HL-60 (cell line): Measurements from ENCODE around the gene PGLYRP1.
A peak's percentile ranks its signal among the peaks of the same experiment; 100 is the strongest.

ENCODE experiments used
- DNase-seq, 2 experiments: peaks; one replicate each; pipeline ENCODE4 v3.0.0-alpha.2; 2010 to 2020; ENCODE audit warnings: low read depth in 1 of 2, low spot score in 1 of 2
- H3K27ac ChIP-seq: fragments of 250-450 bp; sonication (Bioruptor Pico); replicated peaks from 2 replicates; pipeline ENCODE4 v1.5.1; 2020; ENCODE audit warnings: mild to moderate bottlenecking, moderate library complexity
- H3K27me3 ChIP-seq: fragments of 250-450 bp; sonication (Bioruptor Pico); 2 replicates; pipeline ENCODE4 v1.5.1; 2021; ENCODE audit warnings: mild to moderate bottlenecking, moderate library complexity; ENCODE audit not compliant: insufficient read depth, poor library complexity, severe bottlenecking
- H3K4me3 ChIP-seq: replicated peaks from 2 replicates; pipeline ENCODE4 v1.5.1; 2011; ENCODE audit warnings: mild to moderate bottlenecking, control low read depth, low read length; ENCODE audit not compliant: insufficient read depth
- CTCF ChIP-seq: IDR thresholded peaks from one replicate; pipeline ENCODE4 v1.5.1; 2011; ENCODE audit warnings: low read length, control low read depth, inconsistent platforms; ENCODE audit not compliant: insufficient read depth
- GABPA ChIP-seq: IDR thresholded peaks from 2 replicates; pipeline ENCODE4 v1.6.1; 2012; ENCODE audit warnings: low read depth
- POLR2AphosphoS5 ChIP-seq: IDR thresholded peaks from 2 replicates; pipeline ENCODE4 v1.6.1; 2012; ENCODE audit warnings: low read depth
- REST ChIP-seq: IDR thresholded peaks from 2 replicates; pipeline ENCODE4 v1.6.1; 2012; ENCODE audit warnings: low read depth; ENCODE audit not compliant: insufficient replicate concordance
- SPI1 ChIP-seq: IDR thresholded peaks from 2 replicates; pipeline ENCODE4 v1.6.1; 2012; ENCODE audit warnings: low read depth, mild to moderate bottlenecking, borderline replicate concordance

The PGLYRP1 gene

GRCh38 chr19:45994998-45995714 is 27.7 kb downstream of the PGLYRP1 start, which contains the start of gene CCDC61:
CCDC61 (plus strand) TSS chr19:45995467; CDS start chr19:46003019, 7,552 bp downstream.
- Histone ChIP-seq H3K27me3 (no peaks in the 10 kb centered on the region), H3K4me3 (peak within 1 kb of the TSS; percentile 68), H3K27ac (peak within 1 kb of the TSS; percentile 76)
- TF ChIP-seq SPI1 (peak; percentile 10; the same call in 1 of the 2 replicates), POLR2AphosphoS5 (peak; percentile 71), REST (peak; percentile 27), CTCF (no peak), GABPA (peak; percentile 53)
- DNase-seq, result peak; percentile 99

GRCh38 chr19:45994456-45994997 is 28.3 kb downstream of the PGLYRP1 start:
- Histone ChIP-seq H3K27me3 (no peaks in the 10 kb centered on the region), H3K4me3 (peak overlapping the region; percentile 68), H3K27ac (peak overlapping the region; percentile 19)
- peak in 1 of 2 experiments; percentile 3 for DNase-seq
- no peak for TF ChIP-seq CTCF
- TF ChIP-seq POLR2AphosphoS5, result no peak
- TF ChIP-seq GABPA, result no peak
- no peak for TF ChIP-seq REST
- no peak for TF ChIP-seq SPI1

GRCh38 chr19:45990113-45990728 is 32.6 kb downstream of the PGLYRP1 start:
- Histone ChIP-seq H3K4me3 (no peak overlapping the region), H3K27me3 (no peaks in the 10 kb centered on the region)

More at GRCh38 chr19:45990113-45990728, 32.6 kb downstream of the PGLYRP1 start:
- TF ChIP-seq SPI1 (no peak), REST (no peak), POLR2AphosphoS5 (no peak), CTCF (no peak), GABPA (no peak)
- no peak for DNase-seq
- no peak overlapping the region for H3K27ac ChIP-seq
